Loucy (cell line): ENCODE data around the gene CHST12.

ENCODE experiments used
- H2AFZ ChIP-seq: fragments of 200-600 bp; sonication (generic); 2 replicates; pipeline ENCODE4 v1.6.0; 2016; ENCODE audit warnings: antibody characterized with exemption, mild to moderate bottlenecking, low read length, moderate library complexity
- H3F3A ChIP-seq: fragments of 200-600 bp; 2 replicates; pipeline ENCODE4 v1.6.0; 2016; ENCODE audit warnings: antibody characterized with exemption, low read depth, mild to moderate bottlenecking
- H3K27me3 ChIP-seq: fragments of 200-600 bp; sonication (generic); 2 replicates; pipeline ENCODE4 v1.6.1; 2014; ENCODE audit warnings: low read length, mild to moderate bottlenecking; ENCODE audit not compliant: insufficient read depth, poor library complexity, severe bottlenecking
- H3K36me3 ChIP-seq: fragments of 200-600 bp; sonication (generic); 2 replicates; pipeline ENCODE4 v1.6.1; 2016; ENCODE audit warnings: low read length; ENCODE audit not compliant: insufficient read depth
- H3K4me1 ChIP-seq: fragments of 200-600 bp; sonication (generic); 2 replicates; pipeline ENCODE4 v1.5.1; 2014; ENCODE audit warnings: low read length, mild to moderate bottlenecking; ENCODE audit not compliant: insufficient read depth, poor library complexity, severe bottlenecking
- H3K4me2 ChIP-seq: fragments of 200-600 bp; sonication (generic); 2 replicates; pipeline ENCODE4 v1.6.0; 2014; ENCODE audit warnings: antibody characterized with exemption, low read length, low read depth, mild to moderate bottlenecking; ENCODE audit not compliant: poor library complexity, severe bottlenecking
- H3K4me3 ChIP-seq: fragments of 200-600 bp; sonication (generic); 2 replicates; pipeline ENCODE4 v1.5.1; 2014; ENCODE audit warnings: low read length, mild to moderate bottlenecking, mixed read lengths; ENCODE audit not compliant: poor library complexity, severe bottlenecking
- H3K79me2 ChIP-seq: fragments of 200-600 bp; sonication (generic); 2 replicates; pipeline ENCODE4 v1.6.1; 2014; ENCODE audit warnings: low read length; ENCODE audit not compliant: insufficient read depth
- H3K9ac ChIP-seq: fragments of 200-600 bp; sonication (generic); 2 replicates; pipeline ENCODE4 v1.6.0; 2014; ENCODE audit warnings: mild to moderate bottlenecking, low read depth, low read length, moderate library complexity; ENCODE audit not compliant: poor library complexity, severe bottlenecking
- H3K9me2 ChIP-seq: fragments of 200-600 bp; sonication (generic); replicated peaks from 2 replicates; pipeline ENCODE4 v1.6.1; 2016; ENCODE audit warnings: low read depth, low read length, mixed read lengths
- H3K9me3 ChIP-seq: fragments of 200-600 bp; sonication (generic); 2 replicates; pipeline ENCODE4 v1.6.1; 2014; ENCODE audit warnings: mild to moderate bottlenecking, antibody characterized with exemption, low read length, low read depth; ENCODE audit not compliant: insufficient read depth
- H4K20me1 ChIP-seq: fragments of 200-600 bp; sonication (generic); 2 replicates; pipeline ENCODE4 v1.6.0; 2014; ENCODE audit warnings: antibody characterized with exemption, low read length, mild to moderate bottlenecking; ENCODE audit not compliant: insufficient read depth, poor library complexity, severe bottlenecking
- CTCF ChIP-seq: fragments of 200-600 bp; sonication (generic); conservative IDR thresholded peaks from 2 replicates; pipeline ENCODE4 v1.5.1; 2014; ENCODE audit warnings: mild to moderate bottlenecking, antibody characterized with exemption, low read length
- EZH2phosphoT487 ChIP-seq: fragments of 200-600 bp; IDR thresholded peaks from 2 replicates; pipeline ENCODE4 v1.6.1; 2018; ENCODE audit warnings: antibody characterized with exemption, mild to moderate bottlenecking, moderate library complexity, borderline replicate concordance

The CHST12 gene

GRCh38 chr7:2459674-2460073 is 56.3 kb downstream of the CHST12 start:
- no peak overlapping the region for H3K4me3 ChIP-seq
- H3K9me2 ChIP-seq: no peaks in the 10 kb centered on the region
- H3F3A ChIP-seq: no peaks in the 10 kb centered on the region
- no peaks in the 10 kb centered on the region for H3K4me1 ChIP-seq
- H3K27me3 ChIP-seq: no peaks in the 10 kb centered on the region
- H3K4me2 ChIP-seq: no peak overlapping the region
- no peak for TF ChIP-seq CTCF
- TF ChIP-seq EZH2phosphoT487: no peak
- no peak overlapping the region for H2AFZ ChIP-seq
- H3K79me2 ChIP-seq: no peaks in the 10 kb centered on the region
- no peaks in the 10 kb centered on the region for H4K20me1 ChIP-seq
- H3K9me3 ChIP-seq: no peaks in the 10 kb centered on the region
- no peaks in the 10 kb centered on the region for H3K36me3 ChIP-seq
- H3K9ac ChIP-seq: no peak overlapping the region

- no peaks in the 10 kb centered on the region for H4K20me1 ChIP-seq
- H2AFZ ChIP-seq: no peak overlapping the region
- H3K9ac ChIP-seq: no peak overlapping the region
- H3F3A ChIP-seq: no peaks in the 10 kb centered on the region
- H3K9me3 ChIP-seq: no peaks in the 10 kb centered on the region
- no peak overlapping the region for H3K4me3 ChIP-seq
- no peaks in the 10 kb centered on the region for H3K4me1 ChIP-seq
- no peak for TF ChIP-seq EZH2phosphoT487
- no peak for TF ChIP-seq CTCF
- no peaks in the 10 kb centered on the region for H3K27me3 ChIP-seq
- H3K9me2 ChIP-seq: no peaks in the 10 kb centered on the region
- no peaks in the 10 kb centered on the region for H3K36me3 ChIP-seq
- H3K79me2 ChIP-seq: no peaks in the 10 kb centered on the region
- H3K4me2 ChIP-seq: no peak overlapping the region
These were observed 56.8 kb downstream of the CHST12 start for GRCh38 chr7:2460188-2460587.

GRCh38 chr7:2460641-2461040 is 57.2 kb downstream of the CHST12 start:
- no peaks in the 10 kb centered on the region for H3K36me3 ChIP-seq
- H3K9me2 ChIP-seq: no peaks in the 10 kb centered on the region
- no peak overlapping the region for H3K4me3 ChIP-seq
- TF ChIP-seq EZH2phosphoT487 (no peak), CTCF (no peak)
- no peaks in the 10 kb centered on the region for H4K20me1 ChIP-seq
- H2AFZ ChIP-seq: no peak overlapping the region
- no peaks in the 10 kb centered on the region for H3K9me3 ChIP-seq
- H3K9ac ChIP-seq: no peak overlapping the region
- no peaks in the 10 kb centered on the region for H3K27me3 ChIP-seq
- H3K79me2 ChIP-seq: no peaks in the 10 kb centered on the region
- H3K4me2 ChIP-seq: no peak overlapping the region
- no peaks in the 10 kb centered on the region for H3F3A ChIP-seq
- no peaks in the 10 kb centered on the region for H3K4me1 ChIP-seq
